HepG2 (cell line): ENCODE measurements around the gene ZBTB22. TPM values are rescaled to one million over a fixed set of nuclear protein-coding genes. Genes with fewer than 3 reads are reported as not detected.

ENCODE experiments used
- ARNT2 ChIP-seq: sonication (generic); formaldehyde crosslinking; IDR thresholded peaks from 2 replicates; pipeline ENCODE4 v1.8.0; 2022; ENCODE audit warnings: mild to moderate bottlenecking, low read depth, missing genetic modification reagents, moderate library complexity
- ARNTL ChIP-seq: sonication (generic); formaldehyde crosslinking; IDR thresholded peaks from 2 replicates; pipeline ENCODE4 v1.4.0; 2020; ENCODE audit warnings: mild to moderate bottlenecking, missing genetic modification reagents
- ATF7 ChIP-seq, 2 experiments: fragments of 450-650 bp in 1 of 2; sonication (generic) in 1 of 2; formaldehyde crosslinking in 1 of 2; IDR thresholded peaks; 2 replicates each; pipeline versions ENCODE4 v1.4.0 to v1.6.1; 2016 to 2020; ENCODE audit warnings: antibody characterized with exemption in 1 of 2, mild to moderate bottlenecking in 1 of 2, missing genetic modification reagents in 1 of 2
- KMT2B ChIP-seq: IDR thresholded peaks from 2 replicates; pipeline ENCODE4 v1.6.1; 2016; ENCODE audit warnings: missing genetic modification reagents, missing compliant biosample characterization
- SAP130 ChIP-seq: IDR thresholded peaks from 2 replicates; pipeline ENCODE4 v1.6.1; 2016; ENCODE audit warnings: low read depth
- SNAI1 ChIP-seq: sonication (generic); formaldehyde crosslinking; IDR thresholded peaks from 2 replicates; pipeline ENCODE4 v1.5.0; 2020; ENCODE audit warnings: mild to moderate bottlenecking, missing genetic modification reagents, borderline replicate concordance
- ZNF616 ChIP-seq: sonication (generic); formaldehyde crosslinking; IDR thresholded peaks from 2 replicates; pipeline ENCODE4 v1.5.0; 2020; ENCODE audit warnings: low read depth, mild to moderate bottlenecking, missing genetic modification reagents
- polyA plus RNA-seq, 8 experiments: library from polyadenylated mRNA; depleted of rRNA in 3 of 8; stranded (reverse) in 7 of 8; unstranded in 1 of 8; fragments of >200 nt; fragmentation: Illumina TruSeq in 4 of 8; extraction: Trizol in 4 of 8; gene quantifications; 2 replicates each; pipeline versions ENCODE4 v1.2.1 to v1.2.3, GENCODE V29; 2011 to 2016; ENCODE audit warnings: low read depth in 4 of 8, missing spikeins in 1 of 8, mixed read lengths in 1 of 8; ENCODE audit not compliant: insufficient read depth in 1 of 8
- total RNA-seq, 5 experiments: library from RNA; depleted of rRNA; stranded (reverse); fragments of >200 nt; fragmentation: Illumina TruSeq; extraction: Trizol; gene quantifications; 2 replicates each; pipeline ENCODE4 v1.2.3, GENCODE V29; 2016; ENCODE audit warnings: low read depth in 1 of 5
- TF ChIP-seq, protein P1 (sequence below): sonication (generic); formaldehyde crosslinking; IDR thresholded peaks from 2 replicates; pipeline ENCODE4 v1.4.0; 2020; ENCODE audit warnings: missing genetic modification reagents
- TF ChIP-seq, protein P2 (sequence below): sonication (generic); formaldehyde crosslinking; IDR thresholded peaks from 2 replicates; pipeline ENCODE4 v1.4.0; 2020; ENCODE audit warnings: missing genetic modification reagents, borderline replicate concordance
- TF ChIP-seq, protein P3 (sequence below): sonication (generic); formaldehyde crosslinking; conservative IDR thresholded peaks from 2 replicates; pipeline ENCODE4 v1.4.0; 2020; ENCODE audit warnings: mild to moderate bottlenecking, missing genetic modification reagents, moderate library complexity

The ZBTB22 gene
- total and polyA plus RNA-seq, 2 of the 13 experiments (the other 11 are each of a cell fraction or from before 2014, with no cell fraction given), result 8.0 to 10.6 TPM

DNA sequence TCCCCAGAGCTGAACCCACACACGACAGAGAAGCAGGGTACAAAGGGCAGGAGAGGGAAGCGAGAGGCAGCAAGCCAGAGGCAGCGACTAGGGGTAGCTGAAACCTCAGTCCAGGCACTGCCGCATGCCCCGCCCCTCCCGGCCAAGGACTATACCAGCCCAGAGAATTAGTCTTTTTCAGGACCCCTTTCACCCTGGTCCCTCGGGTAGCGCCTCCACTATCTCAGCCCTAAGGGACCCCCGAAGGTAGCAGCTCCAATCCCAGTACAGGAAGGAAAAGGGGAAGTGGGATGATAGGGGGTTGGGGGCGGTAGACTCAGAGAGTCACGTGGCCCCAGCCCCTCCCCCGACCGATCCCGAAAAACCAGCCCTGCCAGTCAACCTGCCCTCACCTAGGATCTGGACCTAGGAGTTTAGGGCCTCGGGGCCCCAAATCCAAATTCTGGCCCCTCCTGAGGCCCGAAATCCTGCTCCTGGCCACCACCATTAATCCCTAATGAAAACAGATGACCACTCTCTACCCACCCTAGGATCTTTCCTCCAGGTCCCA is 20.1 kb downstream of the ZBTB22 start (continued):
- TF ChIP-seq ATF7 (IDR thresholded peaks at IDR 0.05) (no peak), ATF7 (CRISPR knock-in tag; IDR thresholded peaks at IDR 0.05) (no peak), ARNTL (CRISPR knock-in tag) (peak; percentile 66), ZNF616 (CRISPR knock-in tag) (no peak), KMT2B (CRISPR knock-in tag) (no peak), ARNT2 (CRISPR knock-in tag) (peak; percentile 53; the same call in 1 of the 2 replicates), SNAI1 (CRISPR knock-in tag) (no peak), SAP130 (peak; percentile 17; the same call in 1 of the 2 replicates)
- TF ChIP-seq, protein P1, sequence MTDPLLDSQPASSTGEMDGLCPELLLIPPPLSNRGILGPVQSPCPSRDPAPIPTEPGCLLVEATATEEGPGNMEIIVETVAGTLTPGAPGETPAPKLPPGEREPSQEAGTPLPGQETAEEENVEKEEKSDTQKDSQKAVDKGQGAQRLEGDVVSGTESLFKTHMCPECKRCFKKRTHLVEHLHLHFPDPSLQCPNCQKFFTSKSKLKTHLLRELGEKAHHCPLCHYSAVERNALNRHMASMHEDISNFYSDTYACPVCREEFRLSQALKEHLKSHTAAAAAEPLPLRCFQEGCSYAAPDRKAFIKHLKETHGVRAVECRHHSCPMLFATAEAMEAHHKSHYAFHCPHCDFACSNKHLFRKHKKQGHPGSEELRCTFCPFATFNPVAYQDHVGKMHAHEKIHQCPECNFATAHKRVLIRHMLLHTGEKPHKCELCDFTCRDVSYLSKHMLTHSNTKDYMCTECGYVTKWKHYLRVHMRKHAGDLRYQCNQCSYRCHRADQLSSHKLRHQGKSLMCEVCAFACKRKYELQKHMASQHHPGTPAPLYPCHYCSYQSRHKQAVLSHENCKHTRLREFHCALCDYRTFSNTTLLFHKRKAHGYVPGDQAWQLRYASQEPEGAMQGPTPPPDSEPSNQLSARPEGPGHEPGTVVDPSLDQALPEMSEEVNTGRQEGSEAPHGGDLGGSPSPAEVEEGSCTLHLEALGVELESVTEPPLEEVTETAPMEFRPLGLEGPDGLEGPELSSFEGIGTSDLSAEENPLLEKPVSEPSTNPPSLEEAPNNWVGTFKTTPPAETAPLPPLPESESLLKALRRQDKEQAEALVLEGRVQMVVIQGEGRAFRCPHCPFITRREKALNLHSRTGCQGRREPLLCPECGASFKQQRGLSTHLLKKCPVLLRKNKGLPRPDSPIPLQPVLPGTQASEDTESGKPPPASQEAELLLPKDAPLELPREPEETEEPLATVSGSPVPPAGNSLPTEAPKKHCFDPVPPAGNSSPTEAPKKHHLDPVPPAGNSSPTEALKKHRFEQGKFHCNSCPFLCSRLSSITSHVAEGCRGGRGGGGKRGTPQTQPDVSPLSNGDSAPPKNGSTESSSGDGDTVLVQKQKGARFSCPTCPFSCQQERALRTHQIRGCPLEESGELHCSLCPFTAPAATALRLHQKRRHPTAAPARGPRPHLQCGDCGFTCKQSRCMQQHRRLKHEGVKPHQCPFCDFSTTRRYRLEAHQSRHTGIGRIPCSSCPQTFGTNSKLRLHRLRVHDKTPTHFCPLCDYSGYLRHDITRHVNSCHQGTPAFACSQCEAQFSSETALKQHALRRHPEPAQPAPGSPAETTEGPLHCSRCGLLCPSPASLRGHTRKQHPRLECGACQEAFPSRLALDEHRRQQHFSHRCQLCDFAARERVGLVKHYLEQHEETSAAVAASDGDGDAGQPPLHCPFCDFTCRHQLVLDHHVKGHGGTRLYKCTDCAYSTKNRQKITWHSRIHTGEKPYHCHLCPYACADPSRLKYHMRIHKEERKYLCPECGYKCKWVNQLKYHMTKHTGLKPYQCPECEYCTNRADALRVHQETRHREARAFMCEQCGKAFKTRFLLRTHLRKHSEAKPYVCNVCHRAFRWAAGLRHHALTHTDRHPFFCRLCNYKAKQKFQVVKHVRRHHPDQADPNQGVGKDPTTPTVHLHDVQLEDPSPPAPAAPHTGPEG (CRISPR knock-in tag), result no peak
- TF ChIP-seq, protein P2, sequence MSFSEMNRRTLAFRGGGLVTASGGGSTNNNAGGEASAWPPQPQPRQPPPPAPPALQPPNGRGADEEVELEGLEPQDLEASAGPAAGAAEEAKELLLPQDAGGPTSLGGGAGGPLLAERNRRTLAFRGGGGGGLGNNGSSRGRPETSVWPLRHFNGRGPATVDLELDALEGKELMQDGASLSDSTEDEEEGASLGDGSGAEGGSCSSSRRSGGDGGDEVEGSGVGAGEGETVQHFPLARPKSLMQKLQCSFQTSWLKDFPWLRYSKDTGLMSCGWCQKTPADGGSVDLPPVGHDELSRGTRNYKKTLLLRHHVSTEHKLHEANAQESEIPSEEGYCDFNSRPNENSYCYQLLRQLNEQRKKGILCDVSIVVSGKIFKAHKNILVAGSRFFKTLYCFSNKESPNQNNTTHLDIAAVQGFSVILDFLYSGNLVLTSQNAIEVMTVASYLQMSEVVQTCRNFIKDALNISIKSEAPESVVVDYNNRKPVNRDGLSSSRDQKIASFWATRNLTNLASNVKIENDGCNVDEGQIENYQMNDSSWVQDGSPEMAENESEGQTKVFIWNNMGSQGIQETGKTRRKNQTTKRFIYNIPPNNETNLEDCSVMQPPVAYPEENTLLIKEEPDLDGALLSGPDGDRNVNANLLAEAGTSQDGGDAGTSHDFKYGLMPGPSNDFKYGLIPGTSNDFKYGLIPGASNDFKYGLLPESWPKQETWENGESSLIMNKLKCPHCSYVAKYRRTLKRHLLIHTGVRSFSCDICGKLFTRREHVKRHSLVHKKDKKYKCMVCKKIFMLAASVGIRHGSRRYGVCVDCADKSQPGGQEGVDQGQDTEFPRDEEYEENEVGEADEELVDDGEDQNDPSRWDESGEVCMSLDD (CRISPR knock-in tag), result peak; percentile 24; the same call in 1 of the 2 replicates
- TF ChIP-seq, protein P3, sequence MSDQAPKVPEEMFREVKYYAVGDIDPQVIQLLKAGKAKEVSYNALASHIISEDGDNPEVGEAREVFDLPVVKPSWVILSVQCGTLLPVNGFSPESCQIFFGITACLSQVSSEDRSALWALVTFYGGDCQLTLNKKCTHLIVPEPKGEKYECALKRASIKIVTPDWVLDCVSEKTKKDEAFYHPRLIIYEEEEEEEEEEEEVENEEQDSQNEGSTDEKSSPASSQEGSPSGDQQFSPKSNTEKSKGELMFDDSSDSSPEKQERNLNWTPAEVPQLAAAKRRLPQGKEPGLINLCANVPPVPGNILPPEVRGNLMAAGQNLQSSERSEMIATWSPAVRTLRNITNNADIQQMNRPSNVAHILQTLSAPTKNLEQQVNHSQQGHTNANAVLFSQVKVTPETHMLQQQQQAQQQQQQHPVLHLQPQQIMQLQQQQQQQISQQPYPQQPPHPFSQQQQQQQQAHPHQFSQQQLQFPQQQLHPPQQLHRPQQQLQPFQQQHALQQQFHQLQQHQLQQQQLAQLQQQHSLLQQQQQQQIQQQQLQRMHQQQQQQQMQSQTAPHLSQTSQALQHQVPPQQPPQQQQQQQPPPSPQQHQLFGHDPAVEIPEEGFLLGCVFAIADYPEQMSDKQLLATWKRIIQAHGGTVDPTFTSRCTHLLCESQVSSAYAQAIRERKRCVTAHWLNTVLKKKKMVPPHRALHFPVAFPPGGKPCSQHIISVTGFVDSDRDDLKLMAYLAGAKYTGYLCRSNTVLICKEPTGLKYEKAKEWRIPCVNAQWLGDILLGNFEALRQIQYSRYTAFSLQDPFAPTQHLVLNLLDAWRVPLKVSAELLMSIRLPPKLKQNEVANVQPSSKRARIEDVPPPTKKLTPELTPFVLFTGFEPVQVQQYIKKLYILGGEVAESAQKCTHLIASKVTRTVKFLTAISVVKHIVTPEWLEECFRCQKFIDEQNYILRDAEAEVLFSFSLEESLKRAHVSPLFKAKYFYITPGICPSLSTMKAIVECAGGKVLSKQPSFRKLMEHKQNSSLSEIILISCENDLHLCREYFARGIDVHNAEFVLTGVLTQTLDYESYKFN (CRISPR knock-in tag), result peak; percentile 44
